PC-3 (cell line): Measurements from ENCODE around the gene TNPO1.
"Not testable (repeated sequence)": the region's sequence is repeated elsewhere in the genome, so short reads cannot be mapped to it uniquely, and the experiment has no call there.

Experiments used
- EZH2 ChIP-seq: fragments of 300-600 bp; sonication (generic); IDR thresholded peaks from one replicate; pipeline ENCODE4 v1.6.1; 2017; ENCODE audit warnings: antibody characterized with exemption, mild to moderate bottlenecking, low read length; ENCODE audit not compliant: unreplicated experiment
- EZH2phosphoT487 ChIP-seq: fragments of 300-600 bp; sonication (generic); IDR thresholded peaks from 2 replicates; pipeline ENCODE4 v1.6.1; 2018; ENCODE audit warnings: mild to moderate bottlenecking, antibody characterized with exemption, low read length, borderline replicate concordance

DNA sequence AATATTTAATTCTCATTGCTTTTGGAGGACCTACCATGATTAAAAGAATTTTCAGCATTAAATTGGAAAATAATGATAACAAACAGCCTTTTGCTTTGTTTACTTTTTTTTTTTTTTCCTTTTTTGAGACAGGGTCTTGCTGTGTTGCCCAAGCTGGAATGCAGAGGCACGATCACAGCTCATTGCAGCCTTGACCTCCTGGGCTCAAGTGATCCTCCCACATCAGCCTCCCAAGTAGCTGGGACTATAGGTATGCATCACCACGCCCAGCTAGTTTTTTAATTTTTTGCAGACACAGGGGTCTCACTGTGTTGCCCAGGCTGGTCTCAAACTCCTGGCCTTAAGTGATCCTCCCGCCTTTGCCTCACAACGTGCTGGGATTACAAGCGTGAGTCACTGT is 23.8 kb upstream of the TNPO1 start:
- not testable (repeated sequence) for TF ChIP-seq EZH2phosphoT487, EZH2
